HG03108 (cell line): ENCODE results near the gene CIDEA.
"Not testable (repeated sequence)": the region's sequence is repeated elsewhere in the genome, so short reads cannot be mapped to it uniquely, and the experiment has no call there.

Experiments
- ATAC-seq: cut with Tn5 transposase; IDR thresholded peaks from one replicate; pipeline ENCODE4 v1.9.1; 2021; ENCODE audit warnings: moderate library complexity; ENCODE audit not compliant: unreplicated experiment

The CIDEA gene

GRCh38 chr18:12238826-12239225 is 15.3 kb upstream of the CIDEA start:
- no peak for ATAC-seq

GRCh38 chr18:12239431-12239830 is 14.7 kb upstream of the CIDEA start:
- no peak for ATAC-seq

- no peak for ATAC-seq
Observed at GRCh38 chr18:12242658-12243260, 11.4 kb upstream of the CIDEA start.

- ATAC-seq = not testable (repeated sequence)
Observed at GRCh38 chr18:12243272-12243671, 10.9 kb upstream of the CIDEA start.

- ATAC-seq = no peak
Observed at GRCh38 chr18:12245793-12246135, 8.4 kb upstream of the CIDEA start.

GRCh38 chr18:12246849-12247808 is 7.0 kb upstream of the CIDEA start:
- no peak for ATAC-seq

GRCh38 chr18:12247946-12248345 is 6.2 kb upstream of the CIDEA start:
- no peak for ATAC-seq

GRCh38 chr18:12248926-12249720 is 5.0 kb upstream of the CIDEA start:
- no peak for ATAC-seq

- no peak for ATAC-seq
Observed at GRCh38 chr18:12251311-12251710, 2.9 kb upstream of the CIDEA start.

- ATAC-seq = no peak
Observed at GRCh38 chr18:12252061-12252460, 2.1 kb upstream of the CIDEA start.

GRCh38 chr18:12253027-12253426 is 1.1 kb upstream of the CIDEA start:
- ATAC-seq = no peak

GRCh38 chr18:12253663-12254135 is 462 bp upstream of the CIDEA start:
- ATAC-seq = no peak

GRCh38 chr18:12254820-12255511 is 805 bp downstream of the CIDEA start:
- no peak for ATAC-seq

GRCh38 chr18:12255626-12256026 is 1.5 kb downstream of the CIDEA start:
- ATAC-seq = no peak

GRCh38 chr18:12256951-12257350 is 2.8 kb downstream of the CIDEA start:
- no peak for ATAC-seq

- ATAC-seq = no peak
Observed at GRCh38 chr18:12257996-12258718, 4.0 kb downstream of the CIDEA start.

- no peak for ATAC-seq
Observed at GRCh38 chr18:12258719-12259705, 4.9 kb downstream of the CIDEA start.

GRCh38 chr18:12262748-12263147 is 8.6 kb downstream of the CIDEA start:
- no peak for ATAC-seq

- no peak for ATAC-seq
Observed at GRCh38 chr18:12264864-12265263, 10.7 kb downstream of the CIDEA start.
